SKM-1 (cell line): ENCODE results near the gene OGFRL1.
"Not testable (repeated sequence)": the region's sequence is repeated elsewhere in the genome, so short reads cannot be mapped to it uniquely, and the experiment has no call there.

Experiments used
- DNase-seq: peaks from one replicate; lab custom pipeline; 2025; ENCODE audit not compliant: unreplicated experiment; lab: John Stamatoyannopoulos, UW

The OGFRL1 gene

DNA sequence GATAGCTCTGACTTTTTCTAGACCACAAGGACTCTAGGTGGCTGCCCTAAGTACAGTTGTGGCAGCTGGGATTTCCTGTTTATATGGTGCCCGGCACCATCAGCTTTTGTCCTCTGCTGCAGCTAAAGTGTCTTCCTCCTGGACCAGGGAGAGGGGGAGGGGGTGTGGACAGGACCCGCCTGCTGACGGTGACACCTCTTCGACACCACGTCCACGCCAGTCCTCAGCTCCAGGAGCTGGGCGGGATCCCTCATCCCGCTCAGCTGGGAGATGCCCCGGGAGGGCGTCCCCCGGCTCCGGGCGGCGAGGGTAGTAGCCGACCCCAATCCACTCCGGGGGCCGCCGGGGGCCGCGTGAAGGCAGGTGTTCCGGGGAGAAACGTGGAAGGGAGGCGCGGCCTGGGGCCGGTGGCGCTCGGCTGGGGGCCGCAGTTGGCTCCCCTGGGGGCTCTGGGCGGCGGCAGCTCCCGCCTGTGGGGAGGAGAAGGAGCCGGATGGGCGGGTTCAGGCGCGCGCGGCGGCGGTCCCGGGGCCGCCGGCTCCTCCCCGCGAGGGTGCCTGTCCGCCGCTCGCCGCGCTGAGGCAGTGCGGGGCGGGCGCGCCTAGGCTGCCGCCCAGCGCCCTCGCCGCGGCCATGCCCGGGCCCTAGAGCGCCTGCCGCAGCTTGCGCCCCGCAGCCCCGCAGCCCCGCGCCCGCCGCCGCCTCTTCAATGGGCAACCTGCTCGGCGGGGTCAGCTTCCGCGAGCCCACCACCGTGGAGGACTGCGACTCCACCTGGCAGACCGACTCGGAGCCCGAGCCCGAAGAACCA lies at the start of gene OGFRL1:
Gene OGFRL1, plus strand, starts transcription at position 584 of the 811 bp plus-strand sequence. Its CDS starts 126 bp downstream, at position 710.
- peak; percentile 53 for DNase-seq

DNA sequence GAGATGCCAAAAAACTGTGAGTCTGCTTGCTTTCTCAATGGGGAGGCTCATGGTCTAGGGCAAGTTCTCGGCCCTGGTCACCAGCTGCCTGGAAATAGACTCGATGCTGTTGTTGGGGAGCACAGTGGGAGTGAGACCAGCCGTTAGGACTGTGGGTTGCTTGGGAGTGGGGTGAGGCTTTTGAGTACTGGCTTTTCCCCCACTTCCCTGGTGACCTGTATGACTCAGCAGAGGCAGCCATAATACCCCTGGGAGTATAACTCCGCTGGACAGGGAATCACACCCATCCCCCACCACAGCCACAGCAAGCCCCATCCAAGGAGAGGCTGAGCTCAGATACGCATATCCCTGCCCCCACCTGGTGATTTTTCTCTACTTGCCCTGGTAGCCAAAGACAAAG lies 48.9 kb upstream of the OGFRL1 start:
- no peak for DNase-seq

DNA sequence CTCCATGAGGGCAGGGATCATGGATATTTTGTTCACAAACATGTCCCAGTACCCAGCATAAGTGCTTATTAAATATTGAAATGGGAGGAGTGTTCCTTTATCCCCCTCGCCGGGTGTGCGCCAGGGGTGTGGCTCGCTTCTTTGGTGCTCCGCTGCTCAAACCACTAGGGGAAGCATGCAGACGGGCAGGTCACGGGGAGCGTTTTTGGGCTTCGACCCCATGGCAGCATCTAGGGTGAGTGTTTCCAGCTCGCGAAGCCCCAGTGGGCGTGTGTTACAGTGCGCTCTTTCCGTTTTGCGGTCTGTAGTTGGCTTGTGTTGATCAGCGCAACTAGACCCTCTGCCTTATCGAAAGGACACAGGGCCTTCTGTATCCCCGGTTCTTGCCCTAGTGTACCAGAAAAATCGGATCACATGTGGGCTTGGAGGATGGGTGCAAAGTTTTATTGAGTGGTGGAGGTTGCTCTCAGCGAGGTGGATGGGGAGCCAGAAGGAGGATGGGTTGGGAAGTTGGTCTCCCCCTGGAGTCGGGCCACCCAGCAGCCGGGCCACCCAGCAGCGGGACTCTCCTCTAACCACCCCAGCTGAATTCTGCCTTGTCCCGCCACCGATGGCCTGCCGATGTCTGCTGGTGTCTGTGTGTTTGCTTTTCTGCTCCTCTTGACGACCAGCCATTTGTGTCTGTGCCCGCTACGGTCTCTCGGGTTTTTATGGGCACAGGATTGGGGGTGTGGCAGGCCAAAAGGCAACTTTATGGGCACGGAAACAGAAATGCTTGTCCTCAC lies 43.2 kb upstream of the OGFRL1 start:
- no peak for DNase-seq

DNA sequence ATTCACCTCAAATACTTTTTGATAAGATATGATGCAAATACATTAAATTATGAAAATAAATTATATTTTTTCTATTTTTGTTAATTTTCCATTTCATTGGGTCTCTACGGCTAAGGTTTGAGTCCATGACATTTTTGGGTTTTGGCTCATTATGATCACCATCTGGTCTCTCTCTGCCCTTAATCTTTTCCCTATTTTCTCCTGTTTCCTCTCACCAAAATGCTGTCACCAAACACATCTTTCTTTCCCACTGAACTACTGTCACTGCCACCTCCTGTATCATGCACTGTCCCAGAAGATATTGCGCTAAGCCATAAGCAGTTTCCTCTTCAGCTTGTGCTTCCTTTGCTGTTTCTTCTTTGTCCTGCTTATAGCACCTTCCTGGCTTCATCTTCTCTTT lies 42.0 kb upstream of the OGFRL1 start:
- no peak for DNase-seq

DNA sequence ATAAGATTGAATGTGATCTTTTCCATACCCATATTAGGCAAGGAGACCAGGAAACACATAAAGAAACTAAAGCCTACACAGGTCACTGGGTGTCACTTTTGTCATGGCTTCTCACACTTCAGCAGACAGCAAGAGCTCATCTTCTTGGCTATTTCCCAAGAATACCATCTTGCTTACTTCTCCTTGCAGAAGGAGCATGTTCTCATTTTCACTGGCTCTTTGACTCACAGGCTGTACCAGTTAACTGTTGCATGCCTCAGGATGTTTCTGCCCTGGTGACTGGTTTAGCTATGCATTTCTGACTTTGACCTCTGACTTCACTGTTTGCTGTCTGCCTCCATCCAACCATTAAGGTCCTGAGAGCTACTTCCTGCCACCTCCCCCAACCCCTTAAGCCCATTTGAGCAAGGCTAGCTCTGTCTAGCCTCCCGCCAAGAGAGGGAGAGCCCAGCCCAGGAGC lies 40.3 kb upstream of the OGFRL1 start:
- peak; percentile 90 for DNase-seq

DNA sequence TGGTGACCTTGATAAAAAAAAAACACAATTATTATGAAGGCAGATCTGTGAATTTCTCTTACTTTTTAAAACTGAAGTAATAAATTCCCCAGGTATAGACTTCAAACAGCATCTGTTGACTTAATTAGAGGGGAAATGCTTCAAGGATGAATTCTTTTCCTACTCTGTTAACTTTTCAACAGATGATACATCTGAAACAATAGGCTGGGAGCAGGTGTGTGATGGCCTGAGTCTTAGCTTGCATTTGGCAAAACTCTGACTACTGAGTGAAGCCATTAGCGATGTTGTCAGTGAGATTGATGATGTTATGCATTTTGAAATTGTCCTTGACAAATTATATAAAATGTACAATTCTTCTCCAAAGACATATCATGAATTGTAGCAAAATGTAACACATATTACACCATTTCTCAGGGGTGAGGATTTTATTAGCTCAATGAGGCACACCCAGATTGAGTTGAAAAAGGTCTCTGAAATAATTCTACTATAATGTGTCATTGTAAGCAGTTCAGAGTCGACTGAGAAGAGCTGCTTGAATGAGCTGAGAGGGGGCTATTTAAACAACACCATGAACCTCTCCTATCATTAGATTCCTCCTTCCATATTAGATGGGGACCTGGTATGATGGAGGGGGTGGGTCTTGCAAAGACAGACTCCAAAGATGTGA lies 39.6 kb upstream of the OGFRL1 start:
- DNase-seq: no peak

DNA sequence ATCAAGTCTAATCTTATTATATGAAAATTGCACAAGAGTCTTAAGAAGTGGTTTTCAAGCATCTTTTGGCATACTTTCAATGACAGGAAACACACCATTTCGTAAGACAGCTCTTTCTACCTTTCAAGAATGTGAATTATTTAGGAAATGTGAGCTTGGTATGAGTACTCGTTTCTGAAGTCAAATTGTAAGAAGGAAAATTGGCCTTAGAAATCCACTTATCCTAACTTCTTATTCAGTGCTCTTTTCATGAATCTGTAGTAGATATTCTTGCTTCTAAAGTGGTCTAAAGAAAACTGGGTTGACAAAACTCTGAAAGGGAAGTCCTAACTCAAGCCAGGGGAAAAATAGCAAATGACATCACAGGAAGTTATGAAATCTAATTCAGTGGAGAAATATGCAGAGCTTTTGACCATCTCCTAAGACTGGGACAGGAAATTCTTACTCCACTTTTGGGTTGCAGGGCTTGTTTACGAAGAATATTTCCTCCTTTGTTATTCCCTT lies 38.5 kb upstream of the OGFRL1 start:
- DNase-seq: peak; percentile 76

DNA sequence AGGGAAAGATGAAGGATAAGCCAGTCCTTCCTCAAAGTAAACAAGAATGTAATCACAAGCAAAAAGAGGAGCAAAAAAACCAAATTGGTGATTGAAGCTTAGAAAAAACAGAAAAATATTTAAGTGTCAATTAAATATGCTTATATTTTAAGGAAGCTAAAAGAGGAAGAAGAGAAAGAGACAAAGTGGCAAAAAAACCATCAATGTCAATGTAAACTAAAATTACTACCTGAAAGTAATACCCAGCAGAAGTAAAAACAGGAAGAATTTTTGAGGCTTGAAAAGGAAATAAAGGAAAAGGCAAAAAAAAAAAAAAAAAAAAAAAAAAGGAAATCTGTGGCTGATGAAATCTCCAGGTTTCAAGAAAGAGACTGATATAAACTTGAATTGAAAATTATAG lies 36.2 kb upstream of the OGFRL1 start:
- DNase-seq: peak; percentile 27

DNA sequence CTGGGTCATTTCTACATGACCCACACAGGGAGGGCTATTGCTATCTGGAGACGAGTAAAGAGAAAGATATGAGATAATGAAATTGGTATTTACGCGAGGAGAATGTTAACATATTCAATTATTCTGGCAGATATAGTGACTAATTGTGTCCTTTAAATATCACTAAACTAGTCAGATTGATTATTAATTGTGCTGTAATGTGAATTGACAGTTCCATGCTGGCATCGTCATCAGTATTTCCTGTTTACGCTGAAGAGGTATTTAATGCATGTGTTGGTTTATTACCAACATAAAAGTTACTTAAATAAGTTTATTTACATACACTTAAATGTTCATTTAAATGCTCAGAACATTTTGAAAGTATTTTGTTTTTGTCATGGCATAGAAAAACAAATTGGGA lies 35.7 kb upstream of the OGFRL1 start:
- DNase-seq: no peak

DNA sequence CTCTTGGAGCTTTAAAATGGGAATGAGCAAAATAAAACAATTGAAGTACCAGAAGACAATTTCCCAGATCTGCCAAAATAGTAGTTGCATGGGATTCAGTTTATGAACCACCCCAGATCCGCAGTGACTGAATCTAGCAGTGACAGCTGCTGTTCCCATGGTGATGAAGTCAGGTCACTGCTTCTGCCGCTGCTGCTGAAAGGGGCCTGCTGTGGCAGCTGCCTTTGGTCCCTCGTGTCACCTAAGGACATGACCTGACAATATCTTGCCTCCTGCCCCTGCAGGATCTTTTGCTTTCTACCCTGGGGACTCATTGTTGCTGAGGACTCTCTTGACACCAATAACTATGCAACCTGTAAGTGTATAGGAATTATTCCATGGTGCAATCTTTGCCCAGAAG lies 34.3 kb upstream of the OGFRL1 start:
- DNase-seq: no peak

DNA sequence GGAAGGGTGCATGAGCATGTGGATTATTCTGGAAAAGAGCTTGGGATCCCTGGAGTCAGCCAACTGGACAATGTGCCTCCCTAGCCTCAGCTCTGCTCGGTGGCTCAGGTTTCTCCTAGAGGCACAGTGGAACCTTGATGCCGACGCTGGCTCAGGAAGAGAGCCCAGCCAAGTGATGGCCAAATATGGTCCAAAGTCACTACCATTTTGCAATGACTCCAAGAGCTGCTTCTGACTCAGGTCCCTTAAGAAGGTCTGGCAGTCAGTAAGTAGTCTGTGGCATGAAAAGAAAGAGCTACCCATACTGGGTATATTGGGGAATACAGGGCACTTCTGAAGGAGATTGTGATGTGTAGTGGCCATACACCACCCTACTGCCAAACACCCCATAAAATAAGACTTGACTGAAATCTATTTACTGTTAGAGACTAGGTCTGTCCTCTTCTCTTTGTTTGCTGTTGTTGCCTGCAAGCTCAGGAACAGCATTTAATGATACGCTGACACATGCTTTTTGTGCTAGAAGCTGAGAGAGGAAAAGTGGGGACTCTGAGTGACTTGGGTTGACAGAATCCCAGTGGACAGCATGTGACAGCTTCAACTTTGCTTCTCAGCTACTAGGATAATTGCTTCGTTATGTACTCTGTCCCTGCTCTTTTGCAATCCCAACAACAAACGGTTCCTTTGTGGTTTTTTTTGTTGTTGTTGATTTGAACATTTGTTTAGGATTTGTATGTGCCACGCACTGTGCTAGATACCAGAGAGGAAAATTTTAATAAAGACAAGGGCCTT lies 30.3 kb upstream of the OGFRL1 start:
- DNase-seq: no peak

DNA sequence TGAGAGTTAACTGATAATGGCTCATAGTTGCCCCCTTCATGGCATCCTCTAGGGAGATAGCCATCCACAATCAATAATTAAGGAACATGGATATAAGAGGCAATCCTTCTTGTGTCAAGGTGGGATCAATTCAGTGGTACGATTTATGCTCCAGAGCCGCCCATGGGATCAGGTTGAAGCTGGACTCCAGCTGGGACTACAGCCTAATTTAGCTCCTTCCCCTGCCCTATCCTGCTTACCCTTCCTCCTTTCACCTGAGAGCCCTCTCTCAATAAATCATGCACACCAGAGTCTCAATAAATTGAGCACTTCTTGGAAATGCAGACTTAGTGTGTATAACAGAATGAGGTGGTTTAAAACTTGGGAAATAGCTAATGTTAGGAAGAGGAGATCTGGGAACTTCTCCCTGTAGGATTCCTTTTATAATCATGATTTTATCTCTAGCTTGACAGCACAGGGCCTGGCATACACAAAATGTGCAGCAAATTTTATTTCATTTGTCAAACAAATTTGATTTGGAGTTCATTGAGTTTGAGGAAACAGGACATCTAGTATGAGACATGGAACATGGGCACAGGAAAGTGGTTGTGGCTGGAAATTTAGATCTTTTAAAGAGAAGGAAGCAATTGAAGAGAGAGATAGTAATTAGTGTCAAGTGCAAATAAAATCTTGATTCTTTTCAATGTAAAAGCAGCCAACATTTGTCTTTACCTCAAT lies 28.6 kb upstream of the OGFRL1 start:
- DNase-seq: no peak

DNA sequence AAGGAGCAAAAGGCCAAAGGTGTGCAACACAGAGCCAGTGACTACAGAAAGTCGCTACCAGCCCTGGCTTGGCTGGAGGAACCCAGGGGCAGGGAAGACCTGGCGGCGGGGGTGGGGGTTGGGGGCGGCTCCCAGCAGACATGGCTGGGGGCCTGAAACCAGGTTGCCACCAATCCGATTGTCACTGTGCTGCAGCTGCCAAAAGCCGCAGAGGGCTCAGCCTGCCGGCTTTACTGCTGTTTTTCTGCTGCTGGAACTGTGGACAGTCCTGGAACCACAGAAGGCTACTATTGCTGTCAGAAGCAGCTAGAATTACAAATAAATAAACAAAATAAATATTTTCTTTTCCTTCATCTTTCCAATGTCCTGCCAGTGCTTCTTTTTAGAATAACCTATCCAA lies 25.7 kb upstream of the OGFRL1 start:
- no peak for DNase-seq

DNA sequence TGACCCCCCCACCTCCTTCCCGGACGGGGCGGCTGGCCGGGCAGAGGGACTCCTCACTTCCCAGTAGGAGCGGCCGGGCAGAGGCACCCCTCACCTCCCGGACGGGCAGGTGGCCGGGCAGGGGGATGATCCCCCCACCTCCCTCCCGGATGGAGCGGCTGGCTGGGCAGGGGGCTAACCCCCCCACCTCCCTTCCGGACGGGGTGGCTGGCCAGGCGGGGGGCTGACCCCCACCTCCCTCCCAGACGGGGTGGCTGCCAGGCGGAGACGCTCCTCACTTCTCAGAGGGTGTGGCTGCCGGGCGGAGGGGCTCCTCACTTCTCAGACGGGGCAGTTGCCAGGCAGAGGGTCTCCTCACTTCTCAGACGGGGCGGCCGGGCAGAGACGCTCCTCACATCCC lies 22.2 kb upstream of the OGFRL1 start:
- DNase-seq: not testable (repeated sequence)

DNA sequence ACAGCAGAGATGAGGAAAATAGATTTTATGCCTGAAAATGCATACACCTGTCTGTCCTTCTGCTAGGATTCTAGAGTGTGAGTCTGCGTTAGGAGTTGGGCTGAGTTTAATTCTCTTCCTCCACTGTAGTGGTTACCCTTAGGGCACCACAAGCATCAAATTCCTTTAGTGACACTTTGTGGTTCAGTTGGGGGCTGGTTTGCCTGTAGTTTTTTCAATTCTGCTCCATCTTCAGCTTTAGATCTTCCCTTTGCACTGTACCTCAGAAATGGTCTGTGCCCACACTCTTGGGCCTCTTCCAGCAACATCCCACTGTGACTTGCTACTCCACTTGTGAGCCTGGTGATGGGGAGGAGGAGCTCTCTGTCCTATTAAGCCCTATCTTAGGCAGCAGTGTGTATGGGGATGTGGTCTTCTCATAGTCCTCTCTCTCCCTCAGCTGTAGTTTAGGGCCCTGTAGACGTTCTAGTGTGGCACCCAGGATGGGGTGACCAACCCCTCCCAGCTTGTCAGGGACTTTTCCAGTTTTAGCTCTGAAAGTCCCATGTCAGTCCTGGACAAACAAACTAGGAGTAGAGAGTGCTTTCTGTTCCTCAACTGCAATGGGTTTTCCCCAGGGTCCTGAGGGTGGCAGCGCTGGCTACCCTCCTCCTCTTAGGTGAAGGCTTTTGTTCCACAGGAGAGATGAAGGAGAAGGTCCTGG lies 19.7 kb upstream of the OGFRL1 start:
- DNase-seq: no peak

DNA sequence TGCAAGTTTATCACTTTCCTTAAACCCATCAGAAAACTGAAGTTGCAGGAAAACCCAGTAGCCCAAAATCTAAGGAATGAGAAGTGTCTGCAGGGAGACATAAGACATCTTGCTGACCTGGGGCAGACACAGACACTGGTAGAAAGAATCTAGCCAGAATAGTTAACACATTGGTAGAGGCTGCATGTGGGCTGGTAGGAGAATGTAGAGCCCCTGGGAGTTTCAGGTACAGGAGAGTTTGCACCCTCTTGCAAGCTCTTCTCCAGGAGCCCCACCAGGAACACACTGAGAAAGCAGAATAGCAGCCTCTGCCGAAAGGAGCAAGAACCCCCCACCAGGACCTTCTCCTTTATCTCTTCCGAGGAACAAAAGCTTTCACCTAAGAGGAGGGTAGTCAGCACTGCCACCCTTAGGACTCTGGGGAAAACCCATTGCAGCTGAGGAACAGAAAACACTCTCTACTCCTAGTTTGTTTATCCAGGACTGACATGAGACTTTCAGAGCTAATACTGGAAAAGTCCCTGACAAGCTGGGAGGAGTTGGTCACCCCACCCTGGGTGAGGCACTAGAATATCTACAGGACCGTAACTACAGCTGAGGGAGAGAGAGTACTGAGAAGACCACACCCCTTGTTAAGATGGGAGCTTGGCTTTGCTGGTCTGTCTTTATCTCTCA lies 10.5 kb upstream of the OGFRL1 start:
- DNase-seq: no peak

DNA sequence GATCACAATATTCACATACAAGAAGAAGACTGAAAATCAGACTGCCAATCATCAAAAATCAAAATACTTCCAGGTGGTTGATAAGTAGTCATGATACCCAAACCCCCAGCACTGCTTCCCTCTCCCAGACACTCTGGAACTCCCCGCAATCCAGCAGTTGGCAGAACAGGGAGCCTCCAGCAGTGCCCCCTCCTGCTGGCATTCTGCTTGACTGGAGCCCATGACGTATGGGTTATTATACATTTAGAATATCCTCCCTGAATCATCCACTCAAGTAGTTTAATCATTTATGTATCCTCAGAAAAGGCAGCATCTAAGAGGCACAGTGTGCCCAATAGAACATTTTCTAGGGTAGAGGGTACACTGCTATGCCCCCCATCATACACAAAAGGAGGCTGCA lies 9.3 kb upstream of the OGFRL1 start:
- no peak for DNase-seq

DNA sequence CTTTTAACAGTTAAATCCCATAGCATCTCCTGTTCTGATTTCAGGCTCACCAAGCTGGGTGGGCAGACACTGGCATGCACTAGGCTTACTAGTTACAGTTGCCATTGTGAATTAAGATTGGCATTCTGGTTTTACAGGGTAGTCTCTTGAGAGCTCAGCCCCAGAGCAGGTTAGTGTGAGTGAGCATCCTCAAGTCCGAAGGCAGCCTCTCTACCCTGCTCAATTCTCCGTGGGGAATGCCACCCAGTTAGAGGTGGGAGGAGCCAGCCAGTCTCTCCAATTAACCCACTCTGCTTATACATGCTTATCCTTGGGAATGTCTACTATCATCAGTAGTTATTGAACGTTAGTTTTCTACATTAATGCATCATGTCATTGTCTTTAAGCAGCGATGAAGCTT lies 8.9 kb upstream of the OGFRL1 start:
- no peak for DNase-seq

DNA sequence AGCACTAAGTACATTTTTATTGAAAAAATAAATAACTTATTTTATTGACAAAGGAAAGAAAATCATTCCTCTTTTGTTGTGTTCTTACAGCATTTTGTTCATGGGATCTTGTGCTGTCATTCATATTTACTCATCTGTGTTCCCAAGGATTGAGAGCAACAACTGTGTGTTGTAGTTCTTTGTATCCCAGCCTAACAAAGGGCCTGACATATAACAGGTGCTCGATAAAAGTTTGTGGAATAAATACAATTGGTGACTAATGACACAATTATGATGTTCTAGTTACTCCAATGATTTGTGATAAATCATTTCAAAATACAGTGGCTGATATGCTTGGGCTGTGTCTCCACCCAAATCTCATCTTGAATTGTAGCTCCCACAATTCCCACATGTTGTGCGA lies 7.9 kb upstream of the OGFRL1 start:
- DNase-seq: no peak
